ENCODE results near the gene ARL6IP6.

ARL6IP6 gene

DNA sequence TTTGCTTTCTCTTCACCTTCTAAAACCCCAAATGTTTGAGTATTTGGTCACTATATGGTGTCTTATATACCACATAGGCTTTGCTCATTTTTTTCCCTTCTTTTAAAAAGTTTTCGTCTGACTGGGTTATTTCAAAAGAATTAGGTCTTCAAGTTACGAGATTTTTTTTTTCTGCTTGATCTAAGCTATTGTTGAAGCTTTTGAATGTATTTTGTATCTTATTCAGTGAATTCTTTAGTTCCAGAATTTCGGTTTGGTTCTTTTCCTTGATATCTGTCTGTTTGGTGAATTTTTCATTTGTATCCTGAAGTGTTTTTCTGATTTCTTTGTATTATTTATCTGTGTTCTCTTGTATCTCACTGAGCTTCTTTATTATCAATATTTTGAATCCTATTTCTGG lies 93.5 kb downstream of the ARL6IP6 start:
- no peak for DNase-seq
